KMS-11 (cell line): ENCODE measurements around the gene RBM23.

Experiments
- H2AFZ ChIP-seq: fragments of 200-600 bp; sonication (generic); 2 replicates; pipeline ENCODE4 v1.6.1; 2016; ENCODE audit warnings: antibody characterized with exemption, mixed run types, low read depth
- H3K27ac ChIP-seq: fragments of 200-600 bp; sonication (generic); 2 replicates; pipeline ENCODE4 v1.6.1; 2016; ENCODE audit warnings: mild to moderate bottlenecking, mixed run types
- H3K27me3 ChIP-seq: fragments of 200-600 bp; sonication (generic); 2 replicates; pipeline ENCODE4 v1.6.1; 2017; ENCODE audit warnings: mild to moderate bottlenecking, low read depth, mixed run types, moderate library complexity; ENCODE audit not compliant: insufficient read depth
- H3K36me3 ChIP-seq: fragments of 200-600 bp; sonication (generic); 2 replicates; pipeline ENCODE4 v1.6.1; 2017; ENCODE audit warnings: mild to moderate bottlenecking, mixed run types; ENCODE audit not compliant: insufficient read depth
- H3K4me1 ChIP-seq: fragments of 200-600 bp; sonication (generic); 2 replicates; pipeline ENCODE4 v1.6.1; 2016; ENCODE audit warnings: mild to moderate bottlenecking, low read depth, mixed run types; ENCODE audit not compliant: poor library complexity, severe bottlenecking
- H3K4me2 ChIP-seq: fragments of 200-600 bp; sonication (generic); 2 replicates; pipeline ENCODE4 v1.7.0; 2016; ENCODE audit warnings: mild to moderate bottlenecking, mixed run types
- H3K4me3 ChIP-seq: fragments of 200-600 bp; sonication (generic); IDR thresholded peaks from 2 replicates; pipeline ENCODE4 v1.6.1; 2017; ENCODE audit warnings: low read depth, low read length, mixed read lengths; ENCODE audit not compliant: insufficient read depth
- H3K79me2 ChIP-seq: fragments of 200-600 bp; sonication (generic); 2 replicates; pipeline ENCODE4 v1.6.1; 2016; ENCODE audit warnings: low read depth, mixed run types; ENCODE audit not compliant: insufficient read depth
- H3K9ac ChIP-seq: fragments of 200-600 bp; sonication (generic); 2 replicates; pipeline ENCODE4 v1.6.1; 2016; ENCODE audit warnings: mild to moderate bottlenecking, mixed run types
- H4K20me1 ChIP-seq: fragments of 200-600 bp; sonication (generic); 2 replicates; pipeline ENCODE4 v1.6.1; 2016; ENCODE audit warnings: mild to moderate bottlenecking, mixed run types; ENCODE audit not compliant: insufficient read depth
- CTCF ChIP-seq: fragments of 200-600 bp; sonication (generic); conservative IDR thresholded peaks from 2 replicates; pipeline ENCODE4 v1.6.1; 2017; ENCODE audit warnings: low read depth, mild to moderate bottlenecking, antibody characterized with exemption, low read length, moderate library complexity, mixed read lengths

Gene RBM23

DNA sequence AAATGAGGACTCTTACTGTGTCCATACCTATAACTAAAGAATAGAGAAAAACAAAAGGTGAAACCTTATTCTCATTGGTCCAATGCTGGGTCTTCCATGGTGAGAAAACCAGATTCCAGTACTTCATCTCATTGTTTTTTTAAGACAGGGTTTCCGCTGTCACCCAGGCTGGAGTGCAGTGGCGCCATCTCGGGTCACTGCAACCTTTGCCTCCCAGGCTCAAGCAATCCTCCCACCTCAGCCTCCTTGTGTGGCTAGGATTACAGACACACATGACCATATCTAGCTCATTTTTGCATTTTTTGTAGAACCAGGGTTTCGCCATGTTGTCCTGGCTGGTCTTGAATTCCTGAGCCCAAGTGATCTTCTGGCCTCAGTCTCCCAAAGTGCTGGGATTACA lies 13.3 kb downstream of the RBM23 start:
- H3K4me3 ChIP-seq = no peak overlapping the region
- no peaks in the 10 kb centered on the region for H3K36me3 ChIP-seq
- no peak for TF ChIP-seq CTCF

GRCh38 chr14:22903742-22904087 lies 15.2 kb downstream of the RBM23 start:
- TF ChIP-seq CTCF = no peak
- Histone ChIP-seq H4K20me1 (no peaks in the 10 kb centered on the region), H3K4me2 (no peak overlapping the region), H2AFZ (no peak overlapping the region), H3K27ac (no peak overlapping the region), H3K4me1 (peaks cover 26% of the 10 kb centered on the region), H3K79me2 (no peaks in the 10 kb centered on the region), H3K4me3 (no peak overlapping the region), H3K27me3 (no peaks in the 10 kb centered on the region), H3K9ac (no peak overlapping the region), H3K36me3 (no peaks in the 10 kb centered on the region)

More for the DNA sequence above, 13.3 kb downstream of the RBM23 start:
- peaks cover 28% of the 10 kb centered on the region for H3K4me1 ChIP-seq
- H3K4me2 ChIP-seq = no peak overlapping the region
- no peaks in the 10 kb centered on the region for H4K20me1 ChIP-seq
- no peak overlapping the region for H3K27ac ChIP-seq
- no peak overlapping the region for H2AFZ ChIP-seq
- H3K9ac ChIP-seq = no peak overlapping the region
- no peaks in the 10 kb centered on the region for H3K27me3 ChIP-seq
- peaks cover 4% of the 10 kb centered on the region; the same call in 1 of the 2 replicates for H3K79me2 ChIP-seq

- TF ChIP-seq CTCF = no peak
- H3K27ac ChIP-seq = no peak overlapping the region
- peaks cover 11% of the 10 kb centered on the region for H3K4me1 ChIP-seq
- H3K27me3 ChIP-seq = no peaks in the 10 kb centered on the region
- H3K9ac ChIP-seq = no peak overlapping the region
- no peaks in the 10 kb centered on the region for H4K20me1 ChIP-seq
- no peak overlapping the region for H2AFZ ChIP-seq
- H3K4me3 ChIP-seq = no peak overlapping the region
- no peak overlapping the region for H3K4me2 ChIP-seq
- H3K36me3 ChIP-seq = no peaks in the 10 kb centered on the region
- H3K79me2 ChIP-seq = no peaks in the 10 kb centered on the region
These were observed 17.1 kb downstream of the RBM23 start for GRCh38 chr14:22901799-22902198.

DNA sequence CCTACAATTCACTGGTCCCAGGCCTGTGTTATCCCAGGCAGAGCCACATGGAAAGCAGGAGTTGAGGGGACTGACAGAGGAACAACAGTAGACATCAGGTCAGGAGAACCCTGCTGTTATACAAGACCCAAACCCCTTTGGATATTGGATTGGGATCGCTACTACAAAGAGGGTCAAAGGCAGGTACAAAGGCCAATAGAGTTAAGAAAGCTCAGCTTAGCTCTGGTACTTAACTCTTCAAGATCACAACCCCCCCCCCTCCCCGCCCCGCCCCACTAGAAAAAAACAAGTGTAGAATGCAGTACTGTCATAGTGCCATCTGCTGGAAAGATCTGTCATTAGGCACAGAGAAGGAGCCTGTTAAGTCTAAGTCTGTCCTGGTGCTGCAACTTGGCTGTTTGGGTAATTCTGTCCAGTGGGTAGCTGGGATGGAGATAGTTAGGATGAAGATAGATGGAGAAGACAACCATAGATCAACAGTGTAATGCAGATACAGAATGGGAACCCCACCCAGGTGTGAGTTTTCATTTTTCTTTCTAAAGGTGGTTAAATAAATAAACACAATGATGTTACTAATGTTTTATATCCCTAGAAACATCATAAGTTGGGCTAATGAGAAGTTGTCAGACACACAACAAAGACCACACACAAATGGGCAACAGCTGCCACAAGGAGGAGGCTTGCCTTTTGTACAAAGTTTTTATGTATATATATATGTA lies 18.7 kb downstream of the RBM23 start:
- H3K79me2 ChIP-seq = no peaks in the 10 kb centered on the region
- H3K4me2 ChIP-seq = no peak overlapping the region
- H3K36me3 ChIP-seq = no peaks in the 10 kb centered on the region
- H3K4me3 ChIP-seq = no peak overlapping the region
- peak overlapping the region; percentile 15; the same call in 1 of the 2 replicates for H3K27ac ChIP-seq
- TF ChIP-seq CTCF = 0 out of 2 replicates have a peak, but pooled peaks have one; percentile 26
- no peaks in the 10 kb centered on the region for H4K20me1 ChIP-seq
- H2AFZ ChIP-seq = no peak overlapping the region
- no peak overlapping the region for H3K9ac ChIP-seq
- H3K4me1 ChIP-seq = peaks cover 11% of the 10 kb centered on the region
- no peaks in the 10 kb centered on the region for H3K27me3 ChIP-seq
